Measurements from ENCODE around the gene UGT1A8. TPM values are rescaled to one million over a fixed set of nuclear protein-coding genes. Genes with fewer than 3 reads are reported as not detected.

Gene UGT1A8
- total RNA-seq, 1 donor from 2014 or later, result not detected

DNA sequence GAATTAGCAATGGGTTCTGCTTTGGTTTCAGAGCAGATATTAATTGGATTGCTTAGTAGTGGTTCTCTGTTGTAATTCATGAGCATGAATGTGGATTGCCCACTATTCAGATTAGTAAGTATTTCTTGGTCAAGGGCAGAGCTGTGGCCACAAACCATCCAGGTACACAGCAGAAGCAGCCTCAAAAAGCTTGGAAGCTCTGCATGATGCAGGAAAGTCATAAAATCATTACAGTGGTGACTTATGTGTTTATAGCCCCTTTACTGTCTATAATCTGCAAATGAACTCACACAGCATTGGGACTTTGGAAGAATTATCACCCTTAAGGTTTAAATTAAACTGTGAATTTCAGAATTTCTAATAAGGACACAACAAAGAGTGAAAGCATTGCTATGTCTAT lies 140.7 kb downstream of the UGT1A8 start:
- Mint-ChIP-seq H3K4me1 (ENCODE audit: low read depth) (no peaks in the 10 kb centered on the region), H3K27ac (ENCODE audit: unreplicated experiment) (no peak overlapping the region), H3K4me3 (ENCODE audit: unreplicated experiment) (no peak overlapping the region), H3K27me3 (ENCODE audit: low read depth) (peaks cover 7% of the 10 kb centered on the region), H3K9me3 (ENCODE audit: low read depth) (no peaks in the 10 kb centered on the region), H3K36me3 (ENCODE audit: low read depth) (no peaks in the 10 kb centered on the region)
- no peak for DNase-seq (ENCODE audit: low spot score)
- TF ChIP-seq, protein P1, sequence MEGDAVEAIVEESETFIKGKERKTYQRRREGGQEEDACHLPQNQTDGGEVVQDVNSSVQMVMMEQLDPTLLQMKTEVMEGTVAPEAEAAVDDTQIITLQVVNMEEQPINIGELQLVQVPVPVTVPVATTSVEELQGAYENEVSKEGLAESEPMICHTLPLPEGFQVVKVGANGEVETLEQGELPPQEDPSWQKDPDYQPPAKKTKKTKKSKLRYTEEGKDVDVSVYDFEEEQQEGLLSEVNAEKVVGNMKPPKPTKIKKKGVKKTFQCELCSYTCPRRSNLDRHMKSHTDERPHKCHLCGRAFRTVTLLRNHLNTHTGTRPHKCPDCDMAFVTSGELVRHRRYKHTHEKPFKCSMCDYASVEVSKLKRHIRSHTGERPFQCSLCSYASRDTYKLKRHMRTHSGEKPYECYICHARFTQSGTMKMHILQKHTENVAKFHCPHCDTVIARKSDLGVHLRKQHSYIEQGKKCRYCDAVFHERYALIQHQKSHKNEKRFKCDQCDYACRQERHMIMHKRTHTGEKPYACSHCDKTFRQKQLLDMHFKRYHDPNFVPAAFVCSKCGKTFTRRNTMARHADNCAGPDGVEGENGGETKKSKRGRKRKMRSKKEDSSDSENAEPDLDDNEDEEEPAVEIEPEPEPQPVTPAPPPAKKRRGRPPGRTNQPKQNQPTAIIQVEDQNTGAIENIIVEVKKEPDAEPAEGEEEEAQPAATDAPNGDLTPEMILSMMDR (IDR thresholded peaks at IDR 0.05), result no peak

DNA sequence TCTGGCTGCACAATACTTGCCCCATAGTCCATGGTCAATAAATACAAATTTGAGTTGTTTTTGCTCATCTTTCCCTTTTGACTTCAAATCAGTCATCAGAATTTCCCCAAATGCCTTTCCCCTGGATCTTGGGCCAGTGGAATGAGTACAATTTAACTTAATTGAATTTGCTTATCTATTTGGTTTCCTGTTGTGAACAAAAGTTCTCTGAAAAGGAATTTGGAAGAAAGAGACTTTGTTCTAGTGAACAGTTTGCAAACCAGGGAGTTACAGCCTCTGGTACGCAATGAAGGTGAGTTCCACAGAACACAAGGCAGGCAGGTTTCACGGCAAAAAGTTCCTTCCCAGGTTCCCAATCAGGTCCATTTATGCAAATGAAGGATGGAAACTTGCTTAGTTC lies 141.4 kb downstream of the UGT1A8 start:
- H3K9me3 Mint-ChIP-seq (ENCODE audit: low read depth), result no peaks in the 10 kb centered on the region
- H3K4me1 Mint-ChIP-seq (ENCODE audit: low read depth), result peaks cover 2% of the 10 kb centered on the region
- no peak for DNase-seq (ENCODE audit: low spot score)
- H3K27ac Mint-ChIP-seq (ENCODE audit: unreplicated experiment), result no peak overlapping the region
- H3K36me3 Mint-ChIP-seq (ENCODE audit: low read depth), result no peaks in the 10 kb centered on the region
- TF ChIP-seq, protein P1 (IDR thresholded peaks at IDR 0.05), result no peak
- peaks cover 6% of the 10 kb centered on the region for H3K27me3 Mint-ChIP-seq (ENCODE audit: low read depth)
- H3K4me3 Mint-ChIP-seq (ENCODE audit: unreplicated experiment), result no peak overlapping the region

DNA sequence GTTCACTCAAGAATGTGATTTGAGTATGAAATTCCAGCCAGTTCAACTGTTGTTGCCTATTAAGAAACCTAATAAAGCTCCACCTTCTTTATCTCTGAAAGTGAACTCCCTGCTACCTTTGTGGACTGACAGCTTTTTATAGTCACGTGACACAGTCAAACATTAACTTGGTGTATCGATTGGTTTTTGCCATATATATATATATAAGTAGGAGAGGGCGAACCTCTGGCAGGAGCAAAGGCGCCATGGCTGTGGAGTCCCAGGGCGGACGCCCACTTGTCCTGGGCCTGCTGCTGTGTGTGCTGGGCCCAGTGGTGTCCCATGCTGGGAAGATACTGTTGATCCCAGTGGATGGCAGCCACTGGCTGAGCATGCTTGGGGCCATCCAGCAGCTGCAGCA lies 142.6 kb downstream of the UGT1A8 start, which contains the start of gene UGT1A1:
TSS of gene UGT1A1 (plus strand) at position 228 of the 400 bp plus-strand sequence. CDS start at position 246, 18 bp downstream.
- no peak for DNase-seq (ENCODE audit: low spot score)
- no peaks in the 10 kb centered on the region for H3K9me3 Mint-ChIP-seq (ENCODE audit: low read depth)
- peaks cover 11% of the 10 kb centered on the region for H3K27me3 Mint-ChIP-seq (ENCODE audit: low read depth)
- H3K4me3 Mint-ChIP-seq (ENCODE audit: unreplicated experiment), result no peak within 1 kb of the TSS
- H3K4me1 Mint-ChIP-seq (ENCODE audit: low read depth), result peaks cover 10% of the 10 kb centered on the region
- TF ChIP-seq, protein P1 (IDR thresholded peaks at IDR 0.05), result no peak
- H3K36me3 Mint-ChIP-seq (ENCODE audit: low read depth), result no peaks in the 10 kb centered on the region
- no peak within 1 kb of the TSS for H3K27ac Mint-ChIP-seq (ENCODE audit: unreplicated experiment)

DNA sequence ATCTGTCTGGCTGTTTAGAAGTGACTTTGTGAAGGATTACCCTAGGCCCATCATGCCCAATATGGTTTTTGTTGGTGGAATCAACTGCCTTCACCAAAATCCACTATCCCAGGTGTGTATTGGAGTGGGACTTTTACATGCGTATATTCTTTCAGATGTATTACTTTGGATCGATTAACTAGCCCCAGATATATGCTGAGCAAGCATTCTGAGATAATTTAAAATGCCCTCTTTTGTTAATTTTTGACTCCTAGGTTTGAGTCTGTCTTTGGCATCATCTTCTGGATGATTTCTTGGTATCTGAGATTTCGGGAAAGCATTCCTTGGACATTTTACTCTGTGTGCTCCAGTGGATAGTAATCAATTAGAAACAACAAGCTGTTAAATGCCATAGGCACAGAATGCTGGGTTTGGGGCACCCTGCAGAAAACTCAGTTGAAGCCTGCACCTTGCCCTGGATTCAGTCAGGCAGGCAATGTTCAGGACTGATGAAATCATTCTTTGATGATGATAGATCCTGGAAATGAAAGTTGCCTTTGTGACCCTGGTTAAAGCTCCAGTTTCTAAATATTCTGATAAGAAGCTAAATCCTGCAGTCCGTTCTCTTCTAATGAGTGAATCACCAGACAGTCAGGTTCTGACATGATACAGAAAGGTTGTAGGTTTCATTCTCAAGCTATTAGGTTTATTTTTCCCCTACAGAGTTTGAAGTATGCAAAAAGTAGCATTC lies 143.8 kb downstream of the UGT1A8 start:
- DNase-seq (ENCODE audit: low spot score), result no peak
- Mint-ChIP-seq H3K4me3 (ENCODE audit: unreplicated experiment) (no peak overlapping the region), H3K27me3 (ENCODE audit: low read depth) (peaks cover 11% of the 10 kb centered on the region), H3K9me3 (ENCODE audit: low read depth) (no peaks in the 10 kb centered on the region), H3K36me3 (ENCODE audit: low read depth) (no peaks in the 10 kb centered on the region), H3K27ac (ENCODE audit: unreplicated experiment) (no peak overlapping the region), H3K4me1 (ENCODE audit: low read depth) (peaks cover 10% of the 10 kb centered on the region)
- TF ChIP-seq, protein P1 (IDR thresholded peaks at IDR 0.05), result no peak

DNA sequence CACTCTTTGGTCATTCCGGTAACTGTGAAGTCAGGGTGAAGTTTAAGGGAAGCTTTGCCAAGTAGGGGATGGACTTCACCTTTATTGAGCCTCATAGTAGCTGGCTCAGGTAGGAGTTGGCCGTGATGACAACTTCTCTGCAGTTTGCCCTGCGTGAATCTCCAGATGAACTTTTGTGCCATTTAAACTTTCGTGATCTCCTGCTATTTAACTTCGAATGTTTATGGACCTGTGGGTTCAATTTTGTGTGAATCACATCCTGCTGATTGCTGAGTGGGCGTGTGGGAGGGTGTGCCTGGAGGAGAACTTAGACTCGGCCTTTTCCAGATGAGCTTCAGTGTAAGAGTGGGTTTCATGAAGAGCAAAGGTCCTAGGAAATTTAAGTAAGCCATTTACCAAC lies 146.8 kb downstream of the UGT1A8 start:
- no peaks in the 10 kb centered on the region for H3K9me3 Mint-ChIP-seq (ENCODE audit: low read depth)
- H3K36me3 Mint-ChIP-seq (ENCODE audit: low read depth), result no peaks in the 10 kb centered on the region
- TF ChIP-seq, protein P1 (IDR thresholded peaks at IDR 0.05), result no peak
- H3K4me1 Mint-ChIP-seq (ENCODE audit: low read depth), result peaks cover 10% of the 10 kb centered on the region
- H3K27me3 Mint-ChIP-seq (ENCODE audit: low read depth), result peaks cover 17% of the 10 kb centered on the region
- H3K4me3 Mint-ChIP-seq (ENCODE audit: unreplicated experiment), result no peak overlapping the region
- no peak overlapping the region for H3K27ac Mint-ChIP-seq (ENCODE audit: unreplicated experiment)
- no peak for DNase-seq (ENCODE audit: low spot score)

All from chondrocyte (in vitro differentiated cells).